GM12878 (cell line): ENCODE results near the gene SCAANT1. TPM values are rescaled to one million over a fixed set of nuclear protein-coding genes. Genes with fewer than 3 reads are reported as not detected.

Experiments
- ATF2 ChIP-seq: IDR thresholded peaks from 2 replicates; pipeline ENCODE4 v1.6.1; 2012; ENCODE audit warnings: low read length, inconsistent platforms
- CBFB ChIP-seq: IDR thresholded peaks from 2 replicates; pipeline ENCODE4 v1.6.1; 2016; ENCODE audit warnings: antibody characterized with exemption, low read depth
- CHD1 ChIP-seq: IDR thresholded peaks from 2 replicates; pipeline ENCODE4 v1.6.1; 2012; ENCODE audit warnings: low read depth, low read length, improper control_type of control experiment
- E4F1 ChIP-seq: fragments of 450-650 bp; IDR thresholded peaks from 2 replicates; pipeline ENCODE4 v1.6.1; 2018; ENCODE audit warnings: borderline replicate concordance, mild to moderate bottlenecking; ENCODE audit not compliant: partially characterized antibody
- HCFC1 ChIP-seq: fragments of 150-350 bp; IDR thresholded peaks from 2 replicates; pipeline ENCODE4 v1.6.1; 2014; ENCODE audit warnings: low read length
- HDGF ChIP-seq: fragments of 450-650 bp; IDR thresholded peaks from 2 replicates; pipeline ENCODE4 v1.6.1; 2016; ENCODE audit warnings: antibody characterized with exemption
- IKZF1 ChIP-seq: fragments of 450-650 bp; conservative IDR thresholded peaks from 2 replicates; pipeline ENCODE4 v1.6.1; 2017; ENCODE audit warnings: antibody characterized with exemption, mild to moderate bottlenecking
- LARP7 ChIP-seq: fragments of 450-650 bp; IDR thresholded peaks from 2 replicates; pipeline ENCODE4 v1.6.1; 2017; ENCODE audit warnings: mild to moderate bottlenecking
- MTA3 ChIP-seq: IDR thresholded peaks from 2 replicates; pipeline ENCODE4 v1.6.1; 2012; ENCODE audit warnings: low read length, inconsistent platforms, borderline replicate concordance
- NBN ChIP-seq: fragments of 450-650 bp; IDR thresholded peaks from 2 replicates; pipeline ENCODE4 v1.6.1; 2016
- NFIC ChIP-seq: IDR thresholded peaks from 2 replicates; pipeline ENCODE4 v1.6.1; 2012; ENCODE audit warnings: low read depth, mild to moderate bottlenecking, inconsistent platforms, low read length, moderate library complexity
- NFXL1 ChIP-seq: fragments of 450-650 bp; IDR thresholded peaks from 2 replicates; pipeline ENCODE4 v1.6.1; 2017; ENCODE audit warnings: antibody characterized with exemption, mild to moderate bottlenecking, borderline replicate concordance
- NKRF ChIP-seq: fragments of 450-650 bp; conservative IDR thresholded peaks from 2 replicates; pipeline ENCODE4 v1.6.1; 2017; ENCODE audit warnings: mild to moderate bottlenecking, moderate library complexity
- POLR2AphosphoS5 ChIP-seq: IDR thresholded peaks from 2 replicates; pipeline ENCODE4 v1.6.1; 2011; ENCODE audit warnings: mild to moderate bottlenecking, low read length, inconsistent platforms
- RCOR1 ChIP-seq: conservative IDR thresholded peaks from 2 replicates; pipeline ENCODE4 v1.6.1; 2012; ENCODE audit warnings: low read depth, low read length, improper control_type of control experiment
- TCF7 ChIP-seq: IDR thresholded peaks from 2 replicates; pipeline ENCODE4 v1.6.1; 2014; ENCODE audit warnings: antibody characterized with exemption, borderline replicate concordance
- ZNF24 ChIP-seq: fragments of 450-650 bp; IDR thresholded peaks from 2 replicates; pipeline ENCODE4 v1.6.1; 2017; ENCODE audit warnings: antibody characterized with exemption, mild to moderate bottlenecking
- ZNF687 ChIP-seq: fragments of 450-650 bp; IDR thresholded peaks from 2 replicates; pipeline ENCODE4 v1.6.1; 2017; ENCODE audit warnings: mild to moderate bottlenecking, moderate library complexity
- polyA plus RNA-seq, 11 experiments: library from polyadenylated mRNA; depleted of rRNA in 4 of 11; unstranded in 6 of 11; stranded (reverse) in 5 of 11; fragments of >200 nt; fragmentation: Nextera tagmentation in 4 of 11; fragmentation: Illumina TruSeq in 1 of 11; extraction: Ambion mirVana in 4 of 11; extraction: Trizol in 1 of 11; gene quantifications; 1 replicate in 1 of 11; 2 replicates in 10 of 11; pipeline versions ENCODE4 v1.2.1 to v1.2.3, GENCODE V29; 2011 to 2016; ENCODE audit warnings: inconsistent platforms in 2 of 11, missing spikeins in 2 of 11, low read depth in 1 of 11
- total RNA-seq, 4 experiments: library from RNA; depleted of rRNA in 3 of 4; stranded (reverse); fragments of >200 nt in 3 of 4; fragmentation: Illumina TruSeq in 1 of 4; extraction: Trizol in 1 of 4; gene quantifications; 2 replicates each; pipeline versions ENCODE4 v1.2.1 to v1.2.3, GENCODE V29; 2013 to 2021
- TF ChIP-seq, protein P1 (sequence below): fragments of 450-650 bp; formaldehyde crosslinking; IDR thresholded peaks from 2 replicates; pipeline ENCODE4 v1.5.0; 2022; ENCODE audit warnings: mild to moderate bottlenecking, missing genetic modification characterization

SCAANT1 gene
- total and polyA plus RNA-seq, 10 of the 15 experiments (the other 5 are each of a cell fraction or from before 2014, with no cell fraction given): 0.60 to 1.7 (median 0.95) TPM; not detected in 6

- TF ChIP-seq, protein P1, sequence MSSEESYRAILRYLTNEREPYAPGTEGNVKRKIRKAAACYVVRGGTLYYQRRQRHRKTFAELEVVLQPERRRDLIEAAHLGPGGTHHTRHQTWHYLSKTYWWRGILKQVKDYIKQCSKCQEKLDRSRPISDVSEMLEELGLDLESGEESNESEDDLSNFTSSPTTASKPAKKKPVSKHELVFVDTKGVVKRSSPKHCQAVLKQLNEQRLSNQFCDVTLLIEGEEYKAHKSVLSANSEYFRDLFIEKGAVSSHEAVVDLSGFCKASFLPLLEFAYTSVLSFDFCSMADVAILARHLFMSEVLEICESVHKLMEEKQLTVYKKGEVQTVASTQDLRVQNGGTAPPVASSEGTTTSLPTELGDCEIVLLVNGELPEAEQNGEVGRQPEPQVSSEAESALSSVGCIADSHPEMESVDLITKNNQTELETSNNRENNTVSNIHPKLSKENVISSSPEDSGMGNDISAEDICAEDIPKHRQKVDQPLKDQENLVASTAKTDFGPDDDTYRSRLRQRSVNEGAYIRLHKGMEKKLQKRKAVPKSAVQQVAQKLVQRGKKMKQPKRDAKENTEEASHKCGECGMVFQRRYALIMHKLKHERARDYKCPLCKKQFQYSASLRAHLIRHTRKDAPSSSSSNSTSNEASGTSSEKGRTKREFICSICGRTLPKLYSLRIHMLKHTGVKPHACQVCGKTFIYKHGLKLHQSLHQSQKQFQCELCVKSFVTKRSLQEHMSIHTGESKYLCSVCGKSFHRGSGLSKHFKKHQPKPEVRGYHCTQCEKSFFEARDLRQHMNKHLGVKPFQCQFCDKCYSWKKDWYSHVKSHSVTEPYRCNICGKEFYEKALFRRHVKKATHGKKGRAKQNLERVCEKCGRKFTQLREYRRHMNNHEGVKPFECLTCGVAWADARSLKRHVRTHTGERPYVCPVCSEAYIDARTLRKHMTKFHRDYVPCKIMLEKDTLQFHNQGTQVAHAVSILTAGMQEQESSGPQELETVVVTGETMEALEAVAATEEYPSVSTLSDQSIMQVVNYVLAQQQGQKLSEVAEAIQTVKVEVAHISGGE: no peak
- TF ChIP-seq MTA3 (no peak), RCOR1 (no peak), ZNF687 (no peak), NBN (0 out of 2 replicates have a peak, but pooled peaks have one; percentile 22), E4F1 (no peak), HCFC1 (no peak), ATF2 (peak; percentile 55; the same call in 1 of the 2 replicates), CBFB (no peak), IKZF1 (peak; percentile 63), TCF7 (no peak), NFXL1 (no peak), NKRF (no peak), CHD1 (no peak), ZNF24 (no peak), POLR2AphosphoS5 (no peak), LARP7 (no peak), HDGF (no peak), NFIC (peak; percentile 57; the same call in 1 of the 2 replicates)
Measured at GRCh38 chr3:63933459-63933858, 21.3 kb upstream of the SCAANT1 start (continued).
